HT1080 (cell line): ENCODE measurements around the gene SALL3. TPM values are rescaled to one million over a fixed set of nuclear protein-coding genes. Genes with fewer than 3 reads are reported as not detected.
"Not testable (repeated sequence)": the region's sequence is repeated elsewhere in the genome, so short reads cannot be mapped to it uniquely, and the experiment has no call there.

Experiments
- DNase-seq: peaks from one replicate; pipeline ENCODE4 v3.0.0-alpha.2; 2015; ENCODE audit warnings: low read depth
- polyA plus RNA-seq, 2 experiments: library from polyadenylated mRNA; depleted of rRNA; stranded (reverse); fragments of >200 nt; gene quantifications; 2 replicates each; pipeline ENCODE4 v1.2.3, GENCODE V29; 2015
- total RNA-seq: library from RNA; depleted of rRNA; stranded (reverse); fragments of >200 nt; shearing (Covaris generic); gene quantifications from 2 replicates; pipeline ENCODE4 v1.2.3, GENCODE V29; 2014; rRNA removed

SALL3 gene
- not detected in 2 replicates for total RNA-seq
- polyA plus RNA-seq (2015; cell fraction: cytosol; rRNA removed): 0.06 and 0.10 TPM in 2 replicates
- 0.19 and 0.44 TPM in 2 replicates for polyA plus RNA-seq (2015; cell fraction: nucleus; rRNA removed)

GRCh38 chr18:78979730-78980278 lies at the start of gene SALL3:
TSS of gene SALL3 (plus strand) at chr18:78979818. CDS start at chr18:78980275, 457 bp downstream.
- no peak for DNase-seq

- DNase-seq: no peak
These were observed 47.3 kb upstream of the SALL3 start for GRCh38 chr18:78932281-78932680.

- no peak for DNase-seq
These were observed 45.6 kb upstream of the SALL3 start for GRCh38 chr18:78934003-78934402.

- no peak for DNase-seq
These were observed 44.9 kb upstream of the SALL3 start for GRCh38 chr18:78934551-78935225.

- no peak for DNase-seq
These were observed 44.2 kb upstream of the SALL3 start for GRCh38 chr18:78935406-78935805.

GRCh38 chr18:78936251-78937005 lies 43.2 kb upstream of the SALL3 start:
- DNase-seq: no peak

GRCh38 chr18:78937166-78937565 lies 42.5 kb upstream of the SALL3 start:
- no peak for DNase-seq

- DNase-seq: peak; percentile 37
These were observed 40.5 kb upstream of the SALL3 start for GRCh38 chr18:78939105-78939504.

GRCh38 chr18:78939734-78940494 lies 39.7 kb upstream of the SALL3 start:
- DNase-seq: no peak

- DNase-seq: not testable (repeated sequence)
These were observed 37.4 kb upstream of the SALL3 start for GRCh38 chr18:78942236-78942635.

GRCh38 chr18:78945628-78946027 lies 34.0 kb upstream of the SALL3 start:
- no peak for DNase-seq

GRCh38 chr18:78947291-78947690 lies 32.3 kb upstream of the SALL3 start:
- no peak for DNase-seq

GRCh38 chr18:78948221-78948620 lies 31.4 kb upstream of the SALL3 start:
- no peak for DNase-seq

- DNase-seq: no peak
These were observed 30.9 kb upstream of the SALL3 start for GRCh38 chr18:78948707-78949106.

GRCh38 chr18:78949216-78949615 lies 30.4 kb upstream of the SALL3 start:
- DNase-seq: no peak

GRCh38 chr18:78950386-78950785 lies 29.2 kb upstream of the SALL3 start:
- DNase-seq: no peak

GRCh38 chr18:78953566-78953965 lies 26.1 kb upstream of the SALL3 start:
- no peak for DNase-seq

GRCh38 chr18:78955051-78955450 lies 24.6 kb upstream of the SALL3 start:
- DNase-seq: no peak

GRCh38 chr18:78957140-78957539 lies 22.5 kb upstream of the SALL3 start:
- peak; percentile 8 for DNase-seq

- DNase-seq: no peak
These were observed 18.9 kb upstream of the SALL3 start for GRCh38 chr18:78960709-78961108.

GRCh38 chr18:78962098-78962497 lies 17.5 kb upstream of the SALL3 start:
- no peak for DNase-seq

GRCh38 chr18:78964727-78965126 lies 14.9 kb upstream of the SALL3 start:
- not testable (repeated sequence) for DNase-seq
